ENCODE results near the gene MACROD2.

DNA sequence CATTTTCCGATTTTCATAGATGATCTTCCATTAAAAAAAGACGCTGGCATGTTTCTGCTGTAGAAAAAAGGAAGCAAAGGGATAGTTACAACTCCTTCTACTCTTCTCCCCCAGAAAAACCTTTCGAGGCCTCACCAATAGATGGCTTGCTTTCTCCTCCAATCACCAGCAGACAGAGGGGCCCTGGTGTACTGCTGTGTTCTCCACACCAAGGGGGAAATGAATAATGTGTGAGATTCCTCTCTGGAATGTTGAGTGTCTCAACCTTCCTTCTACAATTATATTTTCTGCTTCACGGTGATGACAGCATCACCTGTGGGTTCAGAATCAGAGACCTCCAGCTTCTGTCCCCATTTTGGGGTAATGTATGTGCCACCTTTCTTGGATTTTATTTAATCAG, 527.8 kb downstream of the MACROD2 start:
- TF ChIP-seq, protein P1, sequence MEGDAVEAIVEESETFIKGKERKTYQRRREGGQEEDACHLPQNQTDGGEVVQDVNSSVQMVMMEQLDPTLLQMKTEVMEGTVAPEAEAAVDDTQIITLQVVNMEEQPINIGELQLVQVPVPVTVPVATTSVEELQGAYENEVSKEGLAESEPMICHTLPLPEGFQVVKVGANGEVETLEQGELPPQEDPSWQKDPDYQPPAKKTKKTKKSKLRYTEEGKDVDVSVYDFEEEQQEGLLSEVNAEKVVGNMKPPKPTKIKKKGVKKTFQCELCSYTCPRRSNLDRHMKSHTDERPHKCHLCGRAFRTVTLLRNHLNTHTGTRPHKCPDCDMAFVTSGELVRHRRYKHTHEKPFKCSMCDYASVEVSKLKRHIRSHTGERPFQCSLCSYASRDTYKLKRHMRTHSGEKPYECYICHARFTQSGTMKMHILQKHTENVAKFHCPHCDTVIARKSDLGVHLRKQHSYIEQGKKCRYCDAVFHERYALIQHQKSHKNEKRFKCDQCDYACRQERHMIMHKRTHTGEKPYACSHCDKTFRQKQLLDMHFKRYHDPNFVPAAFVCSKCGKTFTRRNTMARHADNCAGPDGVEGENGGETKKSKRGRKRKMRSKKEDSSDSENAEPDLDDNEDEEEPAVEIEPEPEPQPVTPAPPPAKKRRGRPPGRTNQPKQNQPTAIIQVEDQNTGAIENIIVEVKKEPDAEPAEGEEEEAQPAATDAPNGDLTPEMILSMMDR (IDR thresholded peaks at IDR 0.05) = no peak
- TF ChIP-seq EP300 (IDR thresholded peaks at IDR 0.05; ENCODE audit: low read depth) = no peak
- no peak for TF ChIP-seq POLR2A (IDR thresholded peaks at IDR 0.05)
- TF ChIP-seq POLR2AphosphoS5 (IDR thresholded peaks at IDR 0.05) = no peak
